Ovary (tissue), 9 donors: ENCODE measurements around the gene WIPF1. TPM values are rescaled to one million over a fixed set of nuclear protein-coding genes. Genes with fewer than 3 reads are reported as not detected.

Experiments used
- DNase-seq, 5 donors: peaks; one replicate each; pipeline ENCODE4 v3.0.0-alpha.2; 2019 to 2020
- H3K27ac ChIP-seq, 2 donors: fragments of 200-600 bp; one replicate each; pipeline versions ENCODE4 v1.5.1 to v1.8.0; 2019 to 2022
- H3K27me3 ChIP-seq: fragments of 200-600 bp; one replicate; pipeline ENCODE4 v1.8.0; 2022
- H3K36me3 ChIP-seq: fragments of 200-600 bp; sonication (generic); one replicate; pipeline ENCODE4 v1.5.1; 2019
- H3K4me1 ChIP-seq: one replicate; pipeline ENCODE4 v1.8.1; 2013; ENCODE audit warnings: mild to moderate bottlenecking, moderate library complexity; ENCODE audit not compliant: insufficient read depth
- H3K4me3 ChIP-seq: fragments of 200-600 bp; sonication (generic); one replicate; pipeline ENCODE4 v1.5.1; 2017
- H3K9me3 ChIP-seq, 2 donors: fragments of 200-600 bp in 1 of 2; sonication (generic) in 1 of 2; one replicate each; pipeline versions ENCODE4 v1.5.1 to v1.8.1; 2013 to 2019; ENCODE audit warnings: mild to moderate bottlenecking in 1 of 2, moderate library complexity in 1 of 2
- CTCF ChIP-seq, 3 donors: fragments of 450-650 bp in 2 of 3; fragments of 200-600 bp in 1 of 3; IDR thresholded peaks; one replicate each; pipeline versions ENCODE4 v1.5.1 to v1.8.0; 2016 to 2022; ENCODE audit warnings: antibody characterized with exemption in 3 of 3, mild to moderate bottlenecking in 1 of 3
- EP300 ChIP-seq: sonication (generic); formaldehyde crosslinking; IDR thresholded peaks from one replicate; pipeline ENCODE4 v1.6.1; 2017; ENCODE audit warnings: antibody characterized with exemption
- POLR2A ChIP-seq: fragments of 450-650 bp; IDR thresholded peaks from one replicate; pipeline ENCODE4 v1.6.1; 2017; ENCODE audit warnings: antibody characterized with exemption, mild to moderate bottlenecking, moderate library complexity
- WGBS, 3 donors: extraction: QIAGEN DNeasy Blood & Tissue Kit in 1 of 3; methylation state at CpG; one replicate each; pipeline versions ENCODE4 v1.1.5 to v1.1.7; 2013 to 2017; 5-methylcytosine and 5-hydroxymethylcytosine counted together
- intact Hi-C, 4 donors: fragments of 100-400 bp; cut with DNase I; formaldehyde crosslinking; loops; one replicate each; pipeline versions ENCODE4 v1.11.0 to v1.15.1; 2022 to 2023
- polyA plus RNA-seq, 2 donors: library from polyadenylated mRNA; stranded (reverse); fragments of 200-250 nt in 1 of 2; fragments of 350-450 nt in 1 of 2; fragmentation: Illumina TruSeq in 1 of 2; extraction: RNeasy Lipid Tissue Mini Kit (QIAGEN cat#74804) in 1 of 2; gene quantifications; one replicate each; pipeline ENCODE4 v1.2.3, GENCODE V29; 2013 to 2014
- total RNA-seq, 7 donors: library from RNA; depleted of rRNA in 2 of 7; stranded (reverse); fragments of >200 nt in 2 of 7; fragmentation: NEBNext Ultra II Directional in 3 of 7; extraction: Animal tissue kit (Norgen Biotek cat#: 25700) in 3 of 7; gene quantifications; one replicate each; pipeline versions ENCODE4 v1.1.0 to v1.2.4, GENCODE V29; 2016 to 2023
- donor health status: DM: no; HTN: no; CAD: no; lungs with moderate emphysema.
- donor health status: DM: no; HTN: no; CAD: no.
- donor health status: Bipolar disorder and iron deficiency.
- donor health status: DM: yes; HTN: yes; CAD: no.
- donor health status: DM: no; HTN: no; CAD: no.
- donor health status: DM: yes; HTN: yes; CAD: no.

Gene WIPF1
- total and polyA plus RNA-seq, 9 donors, result 9.7 to 42.6 (median 24.4) TPM

- Histone ChIP-seq H3K27me3 (no peaks in the 10 kb centered on the region), H3K4me1 (no peaks in the 10 kb centered on the region), H3K4me3 (no peak overlapping the region), H3K36me3 (no peaks in the 10 kb centered on the region), H3K27ac (no peak overlapping the region), H3K9me3 (no peaks in the 10 kb centered on the region)
- 80 to 84% (median 81%) methylated on average over 21 of the region's 21 CpGs for WGBS, 3 donors
- no peak for TF ChIP-seq CTCF (IDR thresholded peaks at IDR 0.05)
- TF ChIP-seq EP300, result no peak
- TF ChIP-seq POLR2A, result no peak
- DNase-seq, result no peak
- intact Hi-C loops, result no loop called here
These were observed 50.8 kb downstream of the WIPF1 start for GRCh38 chr2:174546519-174547506.

- TF ChIP-seq POLR2A (no peak), EP300 (no peak), CTCF (IDR thresholded peaks at IDR 0.05) (no peak)
- no peaks in the 10 kb centered on the region for H3K27me3 ChIP-seq
- no peak for DNase-seq
- intact Hi-C loops, result no loop called here
- no peak overlapping the region for H3K27ac ChIP-seq
- no peaks in the 10 kb centered on the region for H3K9me3 ChIP-seq
- H3K36me3 ChIP-seq, result no peaks in the 10 kb centered on the region
- 15 to 37% (median 16%) methylated on average over 3 of the region's 3 CpGs for WGBS, 3 donors
- H3K4me1 ChIP-seq, result no peaks in the 10 kb centered on the region
- no peak overlapping the region for H3K4me3 ChIP-seq
These were observed 52.4 kb downstream of the WIPF1 start for GRCh38 chr2:174545240-174545639.

GRCh38 chr2:174544802-174545201 is 52.8 kb downstream of the WIPF1 start:
- Histone ChIP-seq H3K4me1 (no peaks in the 10 kb centered on the region), H3K9me3 (no peaks in the 10 kb centered on the region), H3K27ac (no peak overlapping the region), H3K4me3 (no peak overlapping the region), H3K36me3 (no peaks in the 10 kb centered on the region), H3K27me3 (no peaks in the 10 kb centered on the region)
- intact Hi-C loops, result no loop called here
- DNase-seq, result no peak
- TF ChIP-seq POLR2A (no peak), EP300 (no peak), CTCF (IDR thresholded peaks at IDR 0.05) (no peak)
- WGBS, 3 donors, result 78 to 81% (median 79%) methylated on average over 5 of the region's 5 CpGs

GRCh38 chr2:174544156-174544555 is 53.4 kb downstream of the WIPF1 start:
- no peak for TF ChIP-seq POLR2A
- no peak for TF ChIP-seq EP300
- TF ChIP-seq CTCF (IDR thresholded peaks at IDR 0.05), result no peak
- Histone ChIP-seq H3K36me3 (no peaks in the 10 kb centered on the region), H3K9me3 (no peaks in the 10 kb centered on the region), H3K27me3 (no peaks in the 10 kb centered on the region), H3K4me3 (no peak overlapping the region), H3K4me1 (no peaks in the 10 kb centered on the region), H3K27ac (no peak overlapping the region)
- DNase-seq, result no peak
- WGBS, 3 donors, result 86 to 91% (median 87%) methylated on average over 3 of the region's 3 CpGs
- intact Hi-C loops, result no loop called here
